ENCODE data around the gene CLEC20A. TPM values are rescaled to one million over a fixed set of nuclear protein-coding genes. Genes with fewer than 3 reads are reported as not detected.

Gene CLEC20A
- total RNA-seq, 1 donor from 2014 or later = not detected

DNA sequence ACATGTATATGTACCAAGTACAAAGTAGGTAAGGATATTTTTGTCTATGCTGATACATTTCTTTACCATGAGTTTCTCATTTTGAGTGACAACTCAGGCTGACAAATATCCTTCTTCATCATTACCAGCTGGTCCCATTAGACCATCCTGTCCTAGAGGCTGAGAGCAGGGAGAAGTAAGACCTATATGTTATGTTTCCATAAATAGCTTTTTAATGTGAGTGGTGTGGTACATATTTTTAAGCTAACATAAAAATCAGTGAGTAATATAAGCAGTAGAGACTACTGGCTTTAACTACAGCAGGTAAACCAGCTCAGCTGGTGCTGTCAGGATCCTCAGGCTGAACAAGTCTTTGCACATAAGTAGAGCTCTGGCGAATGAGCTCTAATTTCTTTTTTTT is 62.4 kb downstream of the CLEC20A start:
- FAIRE-seq (no peak), DNase-seq (ENCODE audit: low spot score in 2 of 2) (no peak)

Small RNA genes within 50 kb of the gene (small RNA-seq; reads per million reads assigned to genes)
- gene RF00017 = not detected

Other genes starting within 250 kb of the CLEC20A start
- gene TEX35, start 16.1 kb upstream of the CLEC20A start, total RNA-seq = not detected
- 64.8 TPM for gene RALGPS2, start 228.3 kb upstream of the CLEC20A start, total RNA-seq

Data from frontal cortex (tissue), 4 donors.